Measurements from ENCODE around the gene MAD1L1. TPM values are rescaled to one million over a fixed set of nuclear protein-coding genes. Genes with fewer than 3 reads are reported as not detected.

The MAD1L1 gene
- total and polyA plus RNA-seq, 2 of the 8 experiments (the other 6 are each of a cell fraction or from before 2014, with no cell fraction given), result 40.4 to 44.6 TPM

DNA sequence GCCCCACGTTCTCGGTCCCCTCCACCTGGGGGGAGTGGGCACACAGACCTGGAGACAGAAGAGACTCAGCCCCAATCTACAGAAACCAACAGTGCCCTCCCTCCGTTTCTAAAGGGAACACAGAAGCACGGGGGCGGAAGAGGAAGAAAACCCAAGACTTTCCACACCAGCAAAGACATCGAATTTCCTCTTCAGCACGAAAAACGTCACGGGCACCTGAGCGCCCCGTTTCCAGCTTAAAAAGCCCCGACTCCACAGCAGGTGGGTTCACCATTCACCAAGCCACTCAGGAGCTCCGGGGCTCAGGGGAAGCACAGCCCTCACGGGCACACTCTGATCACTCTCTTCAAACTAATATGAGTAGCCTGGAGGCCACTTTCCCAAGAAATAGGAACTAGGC, 28.9 kb upstream of the MAD1L1 start (continued):
- TF ChIP-seq CTBP2 (IDR thresholded peaks at IDR 0.05; ENCODE audit: borderline replicate concordance, insufficient read depth, insufficient read length, low read length) (no peak), CHD7 (IDR thresholded peaks at IDR 0.05; ENCODE audit: insufficient replicate concordance, low read length) (no peak)
- TF ChIP-seq, protein P1, sequence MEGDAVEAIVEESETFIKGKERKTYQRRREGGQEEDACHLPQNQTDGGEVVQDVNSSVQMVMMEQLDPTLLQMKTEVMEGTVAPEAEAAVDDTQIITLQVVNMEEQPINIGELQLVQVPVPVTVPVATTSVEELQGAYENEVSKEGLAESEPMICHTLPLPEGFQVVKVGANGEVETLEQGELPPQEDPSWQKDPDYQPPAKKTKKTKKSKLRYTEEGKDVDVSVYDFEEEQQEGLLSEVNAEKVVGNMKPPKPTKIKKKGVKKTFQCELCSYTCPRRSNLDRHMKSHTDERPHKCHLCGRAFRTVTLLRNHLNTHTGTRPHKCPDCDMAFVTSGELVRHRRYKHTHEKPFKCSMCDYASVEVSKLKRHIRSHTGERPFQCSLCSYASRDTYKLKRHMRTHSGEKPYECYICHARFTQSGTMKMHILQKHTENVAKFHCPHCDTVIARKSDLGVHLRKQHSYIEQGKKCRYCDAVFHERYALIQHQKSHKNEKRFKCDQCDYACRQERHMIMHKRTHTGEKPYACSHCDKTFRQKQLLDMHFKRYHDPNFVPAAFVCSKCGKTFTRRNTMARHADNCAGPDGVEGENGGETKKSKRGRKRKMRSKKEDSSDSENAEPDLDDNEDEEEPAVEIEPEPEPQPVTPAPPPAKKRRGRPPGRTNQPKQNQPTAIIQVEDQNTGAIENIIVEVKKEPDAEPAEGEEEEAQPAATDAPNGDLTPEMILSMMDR (IDR thresholded peaks at IDR 0.05; ENCODE audit: control extremely low read depth in 1 of 3, insufficient read depth in 1 of 3, low read depth in 1 of 3, low read length in 3 of 3), result no peak
